GM18951 (cell line): ENCODE data around the gene UQCRHL.

ENCODE experiments used
- POLR2A ChIP-seq: IDR thresholded peaks from 4 replicates; pipeline ENCODE4 v1.6.1; 2011; ENCODE audit warnings: mild to moderate bottlenecking; ENCODE audit not compliant: insufficient read length, insufficient read depth; ENCODE audit errors: extremely low read depth
- in situ Hi-C: fragments of 300-500 bp; cut with MboI; formaldehyde crosslinking; loops from one replicate; pipeline ENCODE4 v1.12.0; 2022; ENCODE audit warnings: low sequenced_read_pairs, mixed read lengths, inconsistent platforms; ENCODE audit not compliant: unreplicated experiment

Gene UQCRHL

GRCh38 chr1:15826810-15827507 lies 19.5 kb upstream of the UQCRHL start:
- no peak for TF ChIP-seq POLR2A
- in situ Hi-C loops: no loop called here

DNA sequence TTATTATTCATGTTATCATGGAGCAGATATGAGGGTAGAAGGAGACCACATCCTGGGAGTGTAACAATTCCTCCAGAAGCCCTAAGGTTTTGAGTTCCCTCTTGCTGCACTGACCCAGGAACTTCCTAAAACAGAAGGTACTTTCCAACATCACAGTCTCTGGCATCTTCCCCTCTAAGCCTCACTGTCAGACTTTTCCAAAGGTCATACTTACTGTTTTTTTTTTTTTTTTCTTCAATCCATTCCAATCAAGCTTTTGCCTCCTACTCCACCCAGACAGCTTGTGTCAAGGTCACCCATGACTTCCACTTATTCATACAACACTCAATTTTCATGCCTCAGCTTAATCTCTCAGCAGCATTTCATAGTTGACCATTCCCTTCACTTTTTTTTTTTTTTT lies 18.4 kb upstream of the UQCRHL start:
- TF ChIP-seq POLR2A: no peak
- in situ Hi-C loops: no loop called here

DNA sequence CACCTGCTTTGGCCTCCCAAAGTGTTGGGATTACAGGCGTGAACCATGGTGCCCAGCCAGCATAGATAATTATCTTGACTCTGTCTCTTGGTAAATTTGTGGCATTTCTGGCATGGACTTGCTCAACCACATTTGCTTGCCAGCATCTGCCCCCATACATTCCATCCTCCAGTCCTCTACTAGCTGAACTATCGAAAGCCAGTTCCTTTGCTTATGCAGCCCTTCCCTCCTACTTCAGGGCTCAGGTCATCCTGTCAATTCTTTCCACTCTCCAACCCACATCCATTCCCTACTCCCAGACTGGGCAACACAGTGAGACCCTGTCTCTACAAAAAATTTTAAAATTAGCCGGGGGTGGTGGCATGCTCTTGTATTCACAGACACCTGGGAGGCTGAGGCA lies 13.0 kb upstream of the UQCRHL start:
- TF ChIP-seq POLR2A: no peak
- in situ Hi-C loops: loop anchor here (25.0 kb wide), 1 partner anchor 367 kb away; no protein-coding TSS in a partner anchor

DNA sequence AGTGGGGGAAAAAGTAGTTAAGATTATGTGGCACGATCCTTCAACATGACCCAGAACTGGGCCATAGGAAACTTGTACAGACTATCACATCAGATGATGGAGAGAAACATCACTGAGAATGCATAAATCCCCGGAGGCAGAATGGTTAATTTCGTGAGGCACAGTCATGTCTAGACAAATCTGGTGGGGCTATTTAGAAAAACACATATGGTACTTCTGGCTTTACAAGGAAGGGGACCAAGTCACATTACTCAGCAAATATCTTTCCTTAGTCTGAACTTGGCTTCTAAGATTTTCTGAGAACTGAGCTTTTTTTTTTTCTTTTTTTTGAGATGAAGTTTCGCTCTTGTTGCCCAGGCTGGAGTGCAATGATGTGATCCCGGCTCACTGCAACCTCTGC lies 9.2 kb upstream of the UQCRHL start:
- no peak for TF ChIP-seq POLR2A
- in situ Hi-C loops: loop anchor here (10.0 to 25.0 kb wide), 2 partner anchors 98 to 371 kb away; no protein-coding TSS in a partner anchor

- in situ Hi-C loops: loop anchor here (10.0 to 25.0 kb wide), 2 partner anchors 105 to 377 kb away; no protein-coding TSS in a partner anchor
- no peak for TF ChIP-seq POLR2A
Observed at GRCh38 chr1:15810073-15810472, 2.6 kb upstream of the UQCRHL start.

DNA sequence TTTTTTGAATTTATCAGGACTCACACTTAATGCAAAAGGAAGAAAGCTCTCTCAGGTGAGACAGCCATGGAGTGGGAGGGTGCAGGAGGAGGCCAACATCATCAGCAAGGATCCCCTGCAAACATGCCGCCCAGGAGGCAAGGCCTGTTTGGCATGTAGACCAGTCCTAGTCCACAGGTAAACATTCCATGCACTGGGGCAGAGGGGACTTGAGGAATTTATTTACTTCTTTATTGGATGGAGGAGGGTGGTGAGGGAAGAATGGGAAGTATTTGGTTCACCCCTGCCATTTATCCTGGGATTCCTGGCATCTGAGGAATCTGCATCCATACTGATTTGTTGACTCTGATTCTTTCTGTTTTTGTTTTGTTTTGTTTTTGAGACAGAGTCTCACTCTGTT lies 1.5 kb upstream of the UQCRHL start:
- TF ChIP-seq POLR2A: no peak
- in situ Hi-C loops: loop anchor here (10.0 to 25.0 kb wide), 2 partner anchors 196 to 378 kb away; partner anchors contain the start of gene SRARP

DNA sequence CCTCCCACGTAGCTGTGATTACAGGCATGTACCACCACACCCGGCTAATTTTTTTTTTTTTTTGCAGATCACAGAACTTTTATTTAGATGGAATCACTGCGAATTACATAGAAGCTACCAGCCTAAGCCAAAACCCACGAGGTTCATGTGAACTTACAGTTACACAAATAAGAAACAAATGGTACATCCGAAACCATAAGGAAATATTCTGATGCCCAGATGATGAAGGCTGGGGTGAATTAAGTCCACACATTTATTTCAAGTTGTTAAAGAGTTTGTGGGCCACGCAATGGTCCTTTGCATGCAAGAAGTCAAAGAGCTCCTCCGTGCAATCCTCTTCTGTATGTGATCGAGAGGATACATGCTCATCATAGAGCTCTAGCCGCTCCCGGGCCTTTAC lies 328 bp downstream of the UQCRHL start:
- no peak for TF ChIP-seq POLR2A
- in situ Hi-C loops: loop anchor here (10.0 to 25.0 kb wide), 2 partner anchors 198 to 380 kb away; partner anchors contain the start of gene SRARP

GRCh38 chr1:15804060-15804459 lies 3.4 kb downstream of the UQCRHL start:
- in situ Hi-C loops: loop anchor here (10.0 to 25.0 kb wide), 2 partner anchors 201 to 383 kb away; partner anchors contain the start of gene SRARP
- TF ChIP-seq POLR2A: no peak

DNA sequence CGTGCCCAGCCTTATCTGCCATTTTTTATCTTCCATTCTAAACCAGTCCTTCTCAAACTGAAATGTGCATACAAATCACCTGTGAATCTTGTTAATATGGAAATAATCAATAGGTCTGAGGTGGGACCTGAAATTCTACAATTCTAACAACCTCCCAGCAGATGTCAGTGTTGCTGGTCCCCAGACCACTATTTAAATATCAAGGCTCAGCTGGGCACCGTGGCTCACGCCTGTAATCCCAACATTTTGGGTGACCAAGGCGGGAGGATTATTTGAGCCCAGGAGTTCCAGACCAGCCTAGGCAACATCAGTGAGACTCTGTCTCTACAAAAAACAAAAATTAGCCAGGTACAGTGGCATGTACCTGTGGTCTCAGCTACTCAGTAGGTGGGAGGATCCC lies 4.1 kb downstream of the UQCRHL start:
- in situ Hi-C loops: loop anchor here (10.0 to 25.0 kb wide), 2 partner anchors 201 to 384 kb away; partner anchors contain the start of gene SRARP
- TF ChIP-seq POLR2A: no peak

GRCh38 chr1:15802234-15802965 lies 5.0 kb downstream of the UQCRHL start:
- in situ Hi-C loops: loop anchor here (10.0 to 25.0 kb wide), 2 partner anchors 202 to 385 kb away; partner anchors contain the start of gene SRARP
- TF ChIP-seq POLR2A: no peak

DNA sequence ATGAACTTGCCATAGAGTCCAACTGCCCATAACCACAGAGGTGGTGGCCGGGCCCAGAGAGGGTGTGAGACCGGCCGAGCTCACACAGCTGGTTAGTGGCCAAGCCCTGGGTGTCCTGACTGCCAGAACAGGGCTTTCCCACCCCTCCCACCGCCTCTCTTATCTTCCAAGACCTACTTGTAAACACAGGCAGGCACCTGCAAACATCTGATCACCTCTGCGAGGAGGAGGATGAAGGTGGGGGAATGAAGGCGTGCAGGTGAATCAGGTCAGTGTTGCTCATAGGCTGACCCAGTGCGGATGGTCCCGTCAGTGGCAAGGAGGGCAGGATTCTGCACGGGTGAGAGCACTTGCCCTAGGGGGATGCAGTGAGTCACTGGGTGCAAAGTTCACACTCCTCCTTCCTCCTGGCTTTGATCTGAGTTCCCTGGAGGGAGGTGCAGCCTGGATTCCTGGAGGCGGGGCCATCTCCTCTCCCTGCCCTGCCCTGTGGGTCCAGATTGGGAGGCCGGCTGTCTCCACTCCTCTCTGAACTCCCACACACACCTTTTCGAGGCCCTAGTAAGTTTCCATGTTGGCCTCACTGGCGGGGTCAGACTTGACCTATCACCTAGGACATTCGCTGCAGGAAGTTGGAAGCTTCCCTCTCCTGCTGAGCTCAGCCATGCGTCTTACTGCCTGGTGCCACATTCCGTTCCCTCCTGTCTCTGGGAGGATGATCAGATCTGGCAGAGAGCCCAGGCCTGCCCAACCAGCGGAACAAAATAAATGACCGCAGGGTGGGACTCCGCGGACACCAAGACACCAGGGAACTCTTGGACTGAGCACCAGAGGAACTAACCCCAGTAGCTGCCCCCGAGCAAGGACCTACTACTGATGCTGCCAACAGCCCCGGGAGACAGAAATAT lies 7.3 kb downstream of the UQCRHL start:
- TF ChIP-seq POLR2A: no peak
- in situ Hi-C loops: loop anchor here (10.0 to 25.0 kb wide), 2 partner anchors 205 to 387 kb away; partner anchors contain the start of gene SRARP

DNA sequence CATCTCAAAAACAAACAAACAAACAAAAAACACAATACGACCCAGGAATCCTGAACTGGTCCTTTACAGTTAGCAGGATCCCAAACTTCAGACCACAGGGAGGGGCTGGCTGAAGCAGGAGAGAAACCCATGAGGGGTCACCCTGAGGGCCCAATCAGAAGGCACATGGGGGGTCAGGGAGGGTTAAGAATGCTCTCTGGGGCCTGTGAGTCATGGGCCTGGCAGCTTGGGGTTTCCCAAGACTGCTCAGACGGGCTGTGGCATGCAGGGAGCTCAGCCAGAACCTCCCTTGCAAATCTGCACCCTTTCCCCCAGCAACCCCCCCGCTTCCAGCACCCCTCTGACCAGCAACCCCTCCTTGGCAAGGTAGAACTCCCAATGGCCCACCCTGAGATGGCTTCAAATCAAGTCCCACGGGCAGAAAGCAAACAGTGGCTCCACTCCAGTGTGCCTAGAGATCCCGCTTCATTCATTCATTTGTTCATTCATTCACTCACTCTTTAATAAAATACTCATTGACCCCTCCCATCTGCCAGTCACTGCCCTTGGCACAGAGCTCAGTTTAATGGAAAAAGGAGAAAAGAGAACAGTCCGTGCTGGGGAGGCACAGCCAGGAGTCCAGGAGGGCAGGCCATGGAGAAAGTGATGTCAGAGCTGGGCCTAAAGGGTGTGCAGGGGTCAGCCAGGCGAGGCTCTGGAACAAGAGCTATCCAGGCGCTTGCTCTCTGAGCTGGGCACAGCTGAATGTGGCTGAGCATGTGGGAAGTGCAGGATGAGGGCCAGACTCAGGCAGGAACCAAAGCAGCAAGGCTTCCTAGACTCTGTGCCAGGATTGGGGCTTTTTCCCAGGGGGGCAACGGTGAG lies 8.2 kb downstream of the UQCRHL start:
- in situ Hi-C loops: no loop called here
- no peak for TF ChIP-seq POLR2A
